GM18951 (cell line): ENCODE data around the gene MAPK10.

ENCODE experiments used
- POLR2A ChIP-seq: IDR thresholded peaks from 4 replicates; pipeline ENCODE4 v1.6.1; 2011; ENCODE audit warnings: mild to moderate bottlenecking; ENCODE audit not compliant: insufficient read length, insufficient read depth; ENCODE audit errors: extremely low read depth
- in situ Hi-C: fragments of 300-500 bp; cut with MboI; formaldehyde crosslinking; loops from one replicate; pipeline ENCODE4 v1.12.0; 2022; ENCODE audit warnings: low sequenced_read_pairs, mixed read lengths, inconsistent platforms; ENCODE audit not compliant: unreplicated experiment

MAPK10 gene

GRCh38 chr4:85963231-85963630 is 396.6 kb downstream of the MAPK10 start:
- in situ Hi-C loops: loop anchor here (25.0 kb wide), 1 partner anchor 576 kb away; no protein-coding TSS in a partner anchor
- TF ChIP-seq POLR2A: no peak

- in situ Hi-C loops: loop anchor here (25.0 kb wide), 1 partner anchor 575 kb away; no protein-coding TSS in a partner anchor
Observed at GRCh38 chr4:85961887-85962286, 398.0 kb downstream of the MAPK10 start.

GRCh38 chr4:85956293-85956945 is 403.4 kb downstream of the MAPK10 start:
- TF ChIP-seq POLR2A: no peak
- in situ Hi-C loops: loop anchor here (25.0 kb wide), 1 partner anchor 569 kb away; no protein-coding TSS in a partner anchor

More at GRCh38 chr4:85961887-85962286, 398.0 kb downstream of the MAPK10 start:
- TF ChIP-seq POLR2A: no peak

GRCh38 chr4:85955620-85956292 is 404.1 kb downstream of the MAPK10 start:
- TF ChIP-seq POLR2A: no peak
- in situ Hi-C loops: loop anchor here (25.0 kb wide), 1 partner anchor 568 kb away; no protein-coding TSS in a partner anchor

- in situ Hi-C loops: loop anchor here (25.0 kb wide), 1 partner anchor 566 kb away; no protein-coding TSS in a partner anchor
- no peak for TF ChIP-seq POLR2A
Observed at GRCh38 chr4:85953651-85954018, 406.2 kb downstream of the MAPK10 start.

- no peak for TF ChIP-seq POLR2A
- in situ Hi-C loops: loop anchor here (25.0 kb wide), 1 partner anchor 566 kb away; no protein-coding TSS in a partner anchor
Observed at GRCh38 chr4:85952972-85953650, 406.7 kb downstream of the MAPK10 start.

GRCh38 chr4:85952528-85952927 is 407.3 kb downstream of the MAPK10 start:
- in situ Hi-C loops: loop anchor here (25.0 kb wide), 1 partner anchor 565 kb away; no protein-coding TSS in a partner anchor

GRCh38 chr4:85951099-85951498 is 408.8 kb downstream of the MAPK10 start:
- in situ Hi-C loops: loop anchor here (25.0 kb wide), 1 partner anchor 564 kb away; no protein-coding TSS in a partner anchor
- TF ChIP-seq POLR2A: no peak

More at GRCh38 chr4:85952528-85952927, 407.3 kb downstream of the MAPK10 start:
- TF ChIP-seq POLR2A: no peak

- in situ Hi-C loops: no loop called here
- no peak for TF ChIP-seq POLR2A
Observed at GRCh38 chr4:85946821-85947220, 413.0 kb downstream of the MAPK10 start.

GRCh38 chr4:85942107-85942506 is 417.7 kb downstream of the MAPK10 start:
- TF ChIP-seq POLR2A: no peak

GRCh38 chr4:85940151-85940550 is 419.7 kb downstream of the MAPK10 start:
- in situ Hi-C loops: no loop called here
- no peak for TF ChIP-seq POLR2A

More at GRCh38 chr4:85942107-85942506, 417.7 kb downstream of the MAPK10 start:
- in situ Hi-C loops: no loop called here
